Dermis microvascular lymphatic vessel endothelial cell (primary cell): Measurements from ENCODE around the gene THAP3. TPM values are rescaled to one million over a fixed set of nuclear protein-coding genes. Genes with fewer than 3 reads are reported as not detected.

Experiments used
- DNase-seq, 2 donors: peaks; one replicate each; pipeline versions ENCODE4 v3.0.0 to v3.0.0-alpha.2; 2010; ENCODE audit warnings: low read depth in 2 of 2
- total RNA-seq: library from RNA; depleted of rRNA; stranded (reverse); fragments of >200 nt; gene quantifications from 2 replicates; pipeline ENCODE4 v1.2.1, GENCODE V29; 2014

Gene THAP3
- total RNA-seq: 15.6 and 16.0 TPM in 2 replicates

- peak; percentile 51 to 87 for DNase-seq
These were observed at the start of gene THAP3 for GRCh38 chr1:6624710-6625583. Gene THAP3, plus strand, starts transcription at chr1:6624868. Its CDS starts 351 bp downstream, at chr1:6625219.

GRCh38 chr1:6577831-6578525 lies 46.7 kb upstream of the THAP3 start:
- no peak for DNase-seq

- DNase-seq: no peak
These were observed 45.9 kb upstream of the THAP3 start for GRCh38 chr1:6578624-6579373.

GRCh38 chr1:6579374-6580118 lies 45.1 kb upstream of the THAP3 start, which contains the start of gene ZBTB48:
Gene ZBTB48, plus strand, starts transcription at chr1:6579994. Its CDS starts 616 bp downstream, at chr1:6580610.
- DNase-seq: peak; percentile 93 to 97

GRCh38 chr1:6580119-6580592 lies 44.5 kb upstream of the THAP3 start:
- no peak for DNase-seq

GRCh38 chr1:6580593-6581409 lies 43.9 kb upstream of the THAP3 start:
- DNase-seq: no peak

- DNase-seq: no peak
These were observed 42.9 kb upstream of the THAP3 start for GRCh38 chr1:6581561-6582305.

GRCh38 chr1:6582370-6582769 lies 42.3 kb upstream of the THAP3 start:
- no peak for DNase-seq

GRCh38 chr1:6584126-6585080 lies 40.3 kb upstream of the THAP3 start:
- DNase-seq: no peak

GRCh38 chr1:6585081-6585722 lies 39.5 kb upstream of the THAP3 start:
- no peak for DNase-seq

GRCh38 chr1:6585841-6586240 lies 38.8 kb upstream of the THAP3 start:
- no peak for DNase-seq

GRCh38 chr1:6586404-6586816 lies 38.3 kb upstream of the THAP3 start:
- DNase-seq: no peak

- no peak for DNase-seq
These were observed 37.2 kb upstream of the THAP3 start for GRCh38 chr1:6587261-6588005.

- no peak for DNase-seq
These were observed 36.4 kb upstream of the THAP3 start for GRCh38 chr1:6588128-6588892.

GRCh38 chr1:6588893-6589520 lies 35.7 kb upstream of the THAP3 start:
- no peak for DNase-seq

GRCh38 chr1:6590046-6590445 lies 34.6 kb upstream of the THAP3 start:
- no peak for DNase-seq
